Measurements from ENCODE around the gene DLG3.

The DLG3 gene

DNA sequence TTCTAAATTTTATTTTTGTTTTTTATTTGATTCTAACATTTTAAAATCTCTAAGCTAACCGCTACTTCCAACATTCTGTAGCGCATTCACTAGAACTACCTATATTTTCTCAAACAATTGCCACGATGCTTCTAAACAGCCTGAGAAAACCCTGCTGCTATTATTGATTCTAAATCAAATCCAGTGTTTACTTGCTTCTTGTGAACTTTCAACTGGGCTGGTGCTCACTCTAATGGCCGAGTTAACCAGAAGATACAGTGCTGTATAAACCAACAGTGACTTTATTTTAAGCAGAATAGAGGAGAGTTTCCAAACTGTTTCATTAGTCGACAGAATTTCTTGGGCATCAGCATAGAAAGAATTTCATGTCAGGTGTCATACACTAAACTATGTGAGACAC is 110.3 kb downstream of the DLG3 start:
- Histone ChIP-seq H3K4me1 (ENCODE audit: control insufficient read depth, insufficient read depth, low read length) (no peaks in the 10 kb centered on the region), H3K36me3 (ENCODE audit: control insufficient read depth, insufficient read depth, low read length) (no peaks in the 10 kb centered on the region), H3K4me3 (ENCODE audit: low read length) (no peak overlapping the region), H3K27me3 (ENCODE audit: control insufficient read depth, insufficient read depth, low read length) (no peaks in the 10 kb centered on the region), H3K9me3 (ENCODE audit: control insufficient read depth, insufficient read depth, low read length) (no peaks in the 10 kb centered on the region), H3K27ac (ENCODE audit: low read length) (no peak overlapping the region)
- DNase-seq (ENCODE audit: low read depth, low spot score): no peak
- WGBS (ENCODE audit: insufficient coverage, insufficient read length): no CpG with 5 or more reads among the region's 5 CpGs

Measured in iPS DF 6.9 (cell line).